ENCODE results near the gene TMCO4. TPM values are rescaled to one million over a fixed set of nuclear protein-coding genes. Genes with fewer than 3 reads are reported as not detected.

TMCO4 gene
- total RNA-seq, 1 donor from 2014 or later: 5.8 TPM

- no peak for DNase-seq
These were observed 52.0 kb downstream of the TMCO4 start for GRCh38 chr1:19747761-19748160.

GRCh38 chr1:19744886-19745285, 54.8 kb downstream of the TMCO4 start:
- DNase-seq: no peak

GRCh38 chr1:19744335-19744743, 55.4 kb downstream of the TMCO4 start:
- DNase-seq: no peak

- DNase-seq: no peak
These were observed 55.9 kb downstream of the TMCO4 start for GRCh38 chr1:19743793-19744192.

GRCh38 chr1:19743180-19743579, 56.5 kb downstream of the TMCO4 start:
- no peak for DNase-seq

GRCh38 chr1:19739628-19740027, 60.1 kb downstream of the TMCO4 start:
- DNase-seq: no peak

- no peak for DNase-seq
These were observed 61.0 kb downstream of the TMCO4 start for GRCh38 chr1:19738669-19739068.

GRCh38 chr1:19738076-19738475, 61.6 kb downstream of the TMCO4 start:
- DNase-seq: no peak

- peak; percentile 20 for DNase-seq
These were observed 62.5 kb downstream of the TMCO4 start for GRCh38 chr1:19737104-19737825.

GRCh38 chr1:19735440-19736127, 64.1 kb downstream of the TMCO4 start:
- peak; percentile 73 for DNase-seq

GRCh38 chr1:19734472-19734999, 65.2 kb downstream of the TMCO4 start:
- peak; percentile 29 for DNase-seq

GRCh38 chr1:19734056-19734455, 65.7 kb downstream of the TMCO4 start:
- no peak for DNase-seq

- no peak for DNase-seq
These were observed 66.1 kb downstream of the TMCO4 start for GRCh38 chr1:19733615-19734014.

- no peak for DNase-seq
These were observed 68.3 kb downstream of the TMCO4 start for GRCh38 chr1:19731311-19731821.

GRCh38 chr1:19730793-19731192, 68.9 kb downstream of the TMCO4 start:
- no peak for DNase-seq

- no peak for DNase-seq
These were observed 69.5 kb downstream of the TMCO4 start for GRCh38 chr1:19730232-19730631.

GRCh38 chr1:19728413-19729145, 71.1 kb downstream of the TMCO4 start:
- DNase-seq: no peak

- DNase-seq: no peak
These were observed 74.1 kb downstream of the TMCO4 start for GRCh38 chr1:19725606-19726005.

GRCh38 chr1:19723874-19724273, 75.8 kb downstream of the TMCO4 start:
- no peak for DNase-seq

GRCh38 chr1:19720973-19721372, 78.7 kb downstream of the TMCO4 start:
- DNase-seq: no peak

GRCh38 chr1:19720174-19720573, 79.5 kb downstream of the TMCO4 start:
- no peak for DNase-seq

- DNase-seq: no peak
These were observed 82.2 kb downstream of the TMCO4 start for GRCh38 chr1:19717467-19717866.
